HepG2 (cell line): ENCODE measurements around the gene RPL5. TPM values are rescaled to one million over a fixed set of nuclear protein-coding genes. Genes with fewer than 3 reads are reported as not detected.

ENCODE experiments used
- CTCF ChIP-seq: sonication (generic); formaldehyde crosslinking; IDR thresholded peaks from 2 replicates; pipeline ENCODE4 v1.5.0; 2020; ENCODE audit warnings: mild to moderate bottlenecking, missing genetic modification reagents, moderate library complexity
- HINFP ChIP-seq: sonication (generic); formaldehyde crosslinking; IDR thresholded peaks from 2 replicates; pipeline ENCODE4 v1.4.0; 2020; ENCODE audit warnings: low read depth, mild to moderate bottlenecking, missing genetic modification reagents
- LRRFIP1 ChIP-seq: sonication (generic); formaldehyde crosslinking; conservative IDR thresholded peaks from 2 replicates; pipeline ENCODE4 v1.4.0; 2020; ENCODE audit warnings: missing genetic modification reagents
- REXO4 ChIP-seq: sonication (generic); formaldehyde crosslinking; IDR thresholded peaks from 2 replicates; pipeline ENCODE4 v1.8.0; 2022; ENCODE audit warnings: missing genetic modification reagents, mild to moderate bottlenecking, borderline replicate concordance
- SALL1 ChIP-seq: sonication (generic); formaldehyde crosslinking; IDR thresholded peaks from 2 replicates; pipeline ENCODE4 v1.8.0; 2022; ENCODE audit warnings: mild to moderate bottlenecking, missing genetic modification reagents
- ZBTB2 ChIP-seq: sonication (generic); formaldehyde crosslinking; IDR thresholded peaks from 2 replicates; pipeline ENCODE4 v1.8.0; 2022; ENCODE audit warnings: low read depth, missing genetic modification reagents
- ZIK1 ChIP-seq: sonication (generic); formaldehyde crosslinking; IDR thresholded peaks from 2 replicates; pipeline ENCODE4 v1.5.0; 2020; ENCODE audit warnings: mild to moderate bottlenecking, low read depth, missing genetic modification reagents, borderline replicate concordance
- ZNF703 ChIP-seq: sonication (generic); formaldehyde crosslinking; IDR thresholded peaks from 2 replicates; pipeline ENCODE4 v1.5.1; 2020; ENCODE audit warnings: missing genetic modification reagents, mild to moderate bottlenecking, moderate library complexity, borderline replicate concordance
- ZNF784 ChIP-seq: sonication (generic); formaldehyde crosslinking; IDR thresholded peaks from 2 replicates; pipeline ENCODE4 v1.5.1; 2020; ENCODE audit warnings: missing genetic modification reagents, mild to moderate bottlenecking, borderline replicate concordance
- ZXDC ChIP-seq: sonication (generic); formaldehyde crosslinking; IDR thresholded peaks from 2 replicates; pipeline ENCODE4 v1.5.0; 2020; ENCODE audit warnings: mild to moderate bottlenecking, missing genetic modification reagents
- polyA plus RNA-seq, 8 experiments: library from polyadenylated mRNA; depleted of rRNA in 3 of 8; stranded (reverse) in 7 of 8; unstranded in 1 of 8; fragments of >200 nt; fragmentation: Illumina TruSeq in 4 of 8; extraction: Trizol in 4 of 8; gene quantifications; 2 replicates each; pipeline versions ENCODE4 v1.2.1 to v1.2.3, GENCODE V29; 2011 to 2016; ENCODE audit warnings: low read depth in 4 of 8, missing spikeins in 1 of 8, mixed read lengths in 1 of 8; ENCODE audit not compliant: insufficient read depth in 1 of 8
- total RNA-seq, 5 experiments: library from RNA; depleted of rRNA; stranded (reverse); fragments of >200 nt; fragmentation: Illumina TruSeq; extraction: Trizol; gene quantifications; 2 replicates each; pipeline ENCODE4 v1.2.3, GENCODE V29; 2016; ENCODE audit warnings: low read depth in 1 of 5

The RPL5 gene
- total and polyA plus RNA-seq, 2 of the 13 experiments (the other 11 are each of a cell fraction or from before 2014, with no cell fraction given), result 2,304 to 2,520 TPM

GRCh38 chr1:92886886-92887419 is 55.1 kb downstream of the RPL5 start (continued):
- no peak for TF ChIP-seq LRRFIP1 (CRISPR knock-in tag)
- TF ChIP-seq ZXDC (CRISPR knock-in tag), result no peak
- no peak for TF ChIP-seq ZBTB2 (CRISPR knock-in tag)
- TF ChIP-seq CTCF (CRISPR knock-in tag), result no peak
- peak; percentile 92 for TF ChIP-seq SALL1 (CRISPR knock-in tag)
- TF ChIP-seq ZNF703 (CRISPR knock-in tag), result no peak
- no peak for TF ChIP-seq HINFP (CRISPR knock-in tag)
- no peak for TF ChIP-seq REXO4
- no peak for TF ChIP-seq ZIK1
- TF ChIP-seq ZNF784, result peak; percentile 46; the same call in 1 of the 2 replicates
